Activated CD4-positive, alpha-beta memory T cell treated with anti-CD3 and anti-CD28 coated beads for 36 hours (primary cell): ENCODE data around the gene FKBP14. TPM values are rescaled to one million over a fixed set of nuclear protein-coding genes. Genes with fewer than 3 reads are reported as not detected.
"Not testable (repeated sequence)": the region's sequence is repeated elsewhere in the genome, so short reads cannot be mapped to it uniquely, and the experiment has no call there.

Experiments
- CTCF ChIA-PET: fragments of 350-600 bp; sonication (Branson Sonifier 250); formaldehyde crosslinking; loops from one replicate; lab custom pipeline; 2021; ENCODE audit warnings: antibody characterized with exemption, inconsistent platforms; lab: Charles Lee
- POLR2A ChIA-PET: fragments of 350-600 bp; sonication (Branson Sonifier 250); formaldehyde crosslinking; loops from one replicate; lab custom pipeline; 2021; ENCODE audit warnings: antibody characterized with exemption; lab: Charles Lee
- DNase-seq: peaks from one replicate; pipeline ENCODE4 v3.0.0-alpha.2; 2020
- H3K27ac Mint-ChIP-seq: one replicate; pipeline ENCODE4 v1.8.0; 2021; ENCODE audit warnings: mixed read lengths
- H3K27me3 Mint-ChIP-seq: one replicate; pipeline ENCODE4 v1.8.0; 2021; ENCODE audit warnings: mixed read lengths
- H3K36me3 Mint-ChIP-seq: one replicate; pipeline ENCODE4 v1.8.0; 2021; ENCODE audit warnings: mixed read lengths
- H3K4me1 Mint-ChIP-seq: one replicate; pipeline ENCODE4 v1.8.0; 2021; ENCODE audit warnings: low read depth, mixed read lengths
- H3K4me3 Mint-ChIP-seq: one replicate; pipeline ENCODE4 v1.8.0; 2021; ENCODE audit warnings: mild to moderate bottlenecking, mixed read lengths
- H3K9me3 Mint-ChIP-seq: one replicate; pipeline ENCODE4 v1.8.0; 2021; ENCODE audit warnings: mixed read lengths
- intact Hi-C: fragments of 100-400 bp; cut with micrococcal nuclease; formaldehyde crosslinking; loops from one replicate; pipeline ENCODE4 v1.15.1; 2023
- total RNA-seq, 2 experiments: library from RNA; stranded (reverse); gene quantifications; one replicate each; pipeline ENCODE4 v1.2.3, GENCODE V29; 2021

Gene FKBP14
- total RNA-seq, 2 experiments from 2014 or later = 6.3 to 7.9 TPM

GRCh38 chr7:29970158-29970557 lies 56.3 kb downstream of the FKBP14 start:
- no peaks in the 10 kb centered on the region for H3K36me3 Mint-ChIP-seq
- peaks cover 3% of the 10 kb centered on the region for H3K4me1 Mint-ChIP-seq
- H3K27ac Mint-ChIP-seq = no peak overlapping the region
- no peaks in the 10 kb centered on the region for H3K9me3 Mint-ChIP-seq
- intact Hi-C loops = no loop called here
- CTCF ChIA-PET = no interaction called here
- H3K27me3 Mint-ChIP-seq = peaks cover 12% of the 10 kb centered on the region
- POLR2A ChIA-PET = no interaction called here
- no peak overlapping the region for H3K4me3 Mint-ChIP-seq
- DNase-seq = no peak

- H3K27me3 Mint-ChIP-seq = peaks cover 12% of the 10 kb centered on the region
- DNase-seq = no peak
- intact Hi-C loops = no loop called here
- ChIA-PET POLR2A (no interaction called here), CTCF (no interaction called here)
- H3K36me3 Mint-ChIP-seq = no peaks in the 10 kb centered on the region
- H3K27ac Mint-ChIP-seq = no peak overlapping the region
- H3K4me3 Mint-ChIP-seq = no peak overlapping the region
- no peaks in the 10 kb centered on the region for H3K9me3 Mint-ChIP-seq
- H3K4me1 Mint-ChIP-seq = peaks cover 3% of the 10 kb centered on the region
These were observed 56.8 kb downstream of the FKBP14 start for GRCh38 chr7:29969738-29970137.

GRCh38 chr7:29968683-29969395 lies 57.7 kb downstream of the FKBP14 start:
- Mint-ChIP-seq H3K9me3 (no peaks in the 10 kb centered on the region), H3K27ac (no peak overlapping the region), H3K27me3 (peaks cover 12% of the 10 kb centered on the region), H3K36me3 (no peaks in the 10 kb centered on the region), H3K4me1 (peaks cover 3% of the 10 kb centered on the region), H3K4me3 (no peak overlapping the region)
- CTCF ChIA-PET = no interaction called here
- intact Hi-C loops = no loop called here
- no peak for DNase-seq
- POLR2A ChIA-PET = no interaction called here

- H3K9me3 Mint-ChIP-seq = no peaks in the 10 kb centered on the region
- no peak overlapping the region for H3K27ac Mint-ChIP-seq
- H3K4me3 Mint-ChIP-seq = no peak overlapping the region
- no peak for DNase-seq
- peaks cover 3% of the 10 kb centered on the region for H3K4me1 Mint-ChIP-seq
- ChIA-PET CTCF (no interaction called here), POLR2A (no interaction called here)
- H3K27me3 Mint-ChIP-seq = peaks cover 6% of the 10 kb centered on the region
- intact Hi-C loops = no loop called here
- H3K36me3 Mint-ChIP-seq = no peaks in the 10 kb centered on the region
These were observed 61.5 kb downstream of the FKBP14 start for GRCh38 chr7:29965030-29965429.

- no peaks in the 10 kb centered on the region for H3K4me1 Mint-ChIP-seq
- DNase-seq = no peak
- H3K4me3 Mint-ChIP-seq = no peak overlapping the region
- no peaks in the 10 kb centered on the region for H3K36me3 Mint-ChIP-seq
- POLR2A ChIA-PET = no interaction called here
- H3K9me3 Mint-ChIP-seq = no peaks in the 10 kb centered on the region
- H3K27me3 Mint-ChIP-seq = peaks cover 6% of the 10 kb centered on the region
- H3K27ac Mint-ChIP-seq = no peak overlapping the region
- intact Hi-C loops = no loop called here
- CTCF ChIA-PET = no interaction called here
These were observed 64.5 kb downstream of the FKBP14 start for GRCh38 chr7:29962035-29962434.

- H3K27me3 Mint-ChIP-seq, H3K9me3 Mint-ChIP-seq, intact Hi-C loops, DNase-seq, CTCF ChIA-PET, H3K27ac Mint-ChIP-seq, H3K4me1 Mint-ChIP-seq, H3K4me3 Mint-ChIP-seq, POLR2A ChIA-PET, H3K36me3 Mint-ChIP-seq: not testable (repeated sequence)
These were observed 64.9 kb downstream of the FKBP14 start for GRCh38 chr7:29961611-29962010.

Other genes starting within 250 kb of the FKBP14 start
- not detected for gene WIPF3, start 220.2 kb downstream of the FKBP14 start, total RNA-seq
- 1 to 10 TPM; 1.6 to 2.1 TPM for gene SCRN1, start 36.9 kb downstream of the FKBP14 start, total RNA-seq
- 10 to 100 TPM in 1 of 2 experiments, 1 to 10 TPM in 1; 9.4 to 10.1 TPM for gene PLEKHA8, start 1.7 kb upstream of the FKBP14 start, total RNA-seq
- 1 to 10 TPM; 3.1 to 3.7 TPM for gene MTURN, start 108.3 kb upstream of the FKBP14 start, total RNA-seq